ENCODE data around the gene CNPY4. TPM values are rescaled to one million over a fixed set of nuclear protein-coding genes. Genes with fewer than 3 reads are reported as not detected.
A peak's percentile ranks its signal among the peaks of the same experiment; 100 is the strongest.

The CNPY4 gene
- total and polyA plus RNA-seq, 2 donors (not counting 3 experiments of a cell fraction or from before 2014, with no cell fraction given): 28.6 to 33.7 TPM

DNA sequence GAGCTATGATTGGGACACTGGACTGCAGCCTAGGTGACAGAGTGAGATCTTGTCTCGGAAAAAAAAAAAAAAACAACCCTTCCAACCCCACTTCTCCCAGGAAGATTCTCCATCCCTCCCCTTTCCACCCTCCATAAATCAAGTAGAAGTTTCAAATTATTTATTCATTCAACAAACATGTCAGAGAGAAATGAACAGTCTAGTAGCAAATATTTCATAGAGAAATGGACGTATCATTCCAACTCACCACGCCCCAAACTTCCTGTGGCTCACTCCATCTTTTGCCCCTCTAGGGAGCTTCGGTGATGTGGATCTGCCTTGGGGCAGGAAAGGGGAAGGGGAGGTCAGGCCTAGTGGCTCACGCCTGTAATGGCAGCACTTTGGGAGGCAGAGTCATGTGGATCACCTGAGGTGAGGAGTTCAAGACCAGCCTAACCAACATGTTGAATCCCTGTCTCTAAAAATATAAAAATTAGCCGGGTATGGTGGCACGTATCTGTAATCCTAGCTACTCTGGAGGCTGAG lies 39.7 kb downstream of the CNPY4 start:
- no peak overlapping the region for H3K27ac ChIP-seq (ENCODE audit: insufficient read depth, low read depth, low read length)
- no TSS peak for BruUV-seq (replicated peaks)
- ChIA-PET CTCF (interaction anchor here (0.8 to 1.1 kb wide), 2 partner anchors 9 to 31 kb away, joined by 3 to 4 read pairs; partner anchors contain the start of gene GAL3ST4), POLR2A (interaction anchor here (0.7 kb wide), 1 partner anchor 171 kb away, joined by 4 read pairs; no protein-coding TSS in a partner anchor)
- TF ChIP-seq JUN (IDR thresholded peaks at IDR 0.05; ENCODE audit: borderline replicate concordance, insufficient read depth, insufficient read length, low read depth) (no peak), POLR2A (IDR thresholded peaks at IDR 0.05; ENCODE audit: low read depth, low read length) (no peak), GATA2 (IDR thresholded peaks at IDR 0.05; ENCODE audit: insufficient read depth, insufficient read length, low read depth, low read length) (no peak), MYC (IDR thresholded peaks at IDR 0.05; ENCODE audit: low read depth, low read length) (no peak), EZH2 (IDR thresholded peaks at IDR 0.05; ENCODE audit: borderline replicate concordance, low read depth, low read length, severe bottlenecking) (no peak), FOS (IDR thresholded peaks at IDR 0.05; ENCODE audit: borderline replicate concordance, insufficient read depth, low read length) (no peak), POLR2AphosphoS5 (IDR thresholded peaks at IDR 0.05; ENCODE audit: insufficient read depth, low read depth, low read length) (no peak)
- TF ChIP-seq, protein P1, sequence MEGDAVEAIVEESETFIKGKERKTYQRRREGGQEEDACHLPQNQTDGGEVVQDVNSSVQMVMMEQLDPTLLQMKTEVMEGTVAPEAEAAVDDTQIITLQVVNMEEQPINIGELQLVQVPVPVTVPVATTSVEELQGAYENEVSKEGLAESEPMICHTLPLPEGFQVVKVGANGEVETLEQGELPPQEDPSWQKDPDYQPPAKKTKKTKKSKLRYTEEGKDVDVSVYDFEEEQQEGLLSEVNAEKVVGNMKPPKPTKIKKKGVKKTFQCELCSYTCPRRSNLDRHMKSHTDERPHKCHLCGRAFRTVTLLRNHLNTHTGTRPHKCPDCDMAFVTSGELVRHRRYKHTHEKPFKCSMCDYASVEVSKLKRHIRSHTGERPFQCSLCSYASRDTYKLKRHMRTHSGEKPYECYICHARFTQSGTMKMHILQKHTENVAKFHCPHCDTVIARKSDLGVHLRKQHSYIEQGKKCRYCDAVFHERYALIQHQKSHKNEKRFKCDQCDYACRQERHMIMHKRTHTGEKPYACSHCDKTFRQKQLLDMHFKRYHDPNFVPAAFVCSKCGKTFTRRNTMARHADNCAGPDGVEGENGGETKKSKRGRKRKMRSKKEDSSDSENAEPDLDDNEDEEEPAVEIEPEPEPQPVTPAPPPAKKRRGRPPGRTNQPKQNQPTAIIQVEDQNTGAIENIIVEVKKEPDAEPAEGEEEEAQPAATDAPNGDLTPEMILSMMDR (IDR thresholded peaks at IDR 0.05; ENCODE audit: extremely low read depth in 1 of 2, insufficient read depth in 1 of 2, low read depth in 1 of 2, low read length in 2 of 2): no peak
- TF ChIP-seq, protein P2, sequence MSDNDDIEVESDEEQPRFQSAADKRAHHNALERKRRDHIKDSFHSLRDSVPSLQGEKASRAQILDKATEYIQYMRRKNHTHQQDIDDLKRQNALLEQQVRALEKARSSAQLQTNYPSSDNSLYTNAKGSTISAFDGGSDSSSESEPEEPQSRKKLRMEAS (IDR thresholded peaks at IDR 0.05; ENCODE audit: insufficient read depth, insufficient read length): no peak
- intact Hi-C loops (cut with micrococcal nuclease): loop anchor here (2.0 kb wide), 1 partner anchor 58 kb away; the partner anchor contains the start of genes AP4M1 and MCM7
- no peak for DNase-seq (ENCODE audit: low read depth, low spot score)
- H3K9me3 ChIP-seq (replicated peaks; ENCODE audit: control insufficient read depth, insufficient read depth, low read length): no peaks in the 10 kb centered on the region
- no peak for FAIRE-seq
- peaks cover 0 to 2% of the 10 kb centered on the region in 2 experiments for H3K27me3 ChIP-seq (ENCODE audit: control insufficient read depth in 2 of 2, insufficient read depth in 2 of 2, low read length in 2 of 2)
- dilution Hi-C loops (cut with MboI; ENCODE audit: extremely low pct_ligation_motif_present, low sequenced_read_pairs): no loop called here
- peak overlapping the region; percentile 53 to 86 (median 66) for H3K4me3 ChIP-seq (replicated peaks in 1 of 3; ENCODE audit: insufficient read depth in 1 of 3, low read depth in 1 of 3, low read length in 3 of 3)
- H3K4me1 ChIP-seq (ENCODE audit: control insufficient read depth, extremely low read depth, insufficient read depth, low read length): peaks cover 14% of the 10 kb centered on the region
- peak overlapping the region; percentile 56 for H3K9ac ChIP-seq (replicated peaks; ENCODE audit: extremely low read depth, insufficient read depth, low read length)
- H3K79me2 ChIP-seq (ENCODE audit: control insufficient read depth, insufficient read depth, low read length): no peaks in the 10 kb centered on the region
- peak overlapping the region; percentile 64 for H2AFZ ChIP-seq (ENCODE audit: low read depth, low read length)
- H4K20me1 ChIP-seq (replicated peaks; ENCODE audit: control insufficient read depth, extremely low read depth, insufficient read depth, low read length): no peaks in the 10 kb centered on the region
- peaks cover 0 to 15% of the 10 kb centered on the region in 2 experiments for H3K36me3 ChIP-seq (ENCODE audit: control insufficient read depth in 2 of 2, extremely low read depth in 1 of 2, insufficient read depth in 2 of 2, low read length in 2 of 2)
- peak overlapping the region; percentile 90 for H3K4me2 ChIP-seq (ENCODE audit: insufficient read depth, low read length)
- no peaks in the 10 kb centered on the region for H3K9me1 ChIP-seq (replicated peaks; ENCODE audit: control insufficient read depth, extremely low read depth, insufficient read depth, low read length)
